GM12892 (cell line): Measurements from ENCODE around the gene SAP30BP.

Experiments used
- POLR2A ChIP-seq: IDR thresholded peaks from 2 replicates; pipeline ENCODE4 v1.6.1; 2011; ENCODE audit warnings: low read depth, low read length, control low read depth
- POLR2AphosphoS5 ChIP-seq: IDR thresholded peaks from 2 replicates; pipeline ENCODE4 v1.6.1; 2011; ENCODE audit warnings: low read depth, low read length, control low read depth
- TAF1 ChIP-seq: IDR thresholded peaks from 2 replicates; pipeline ENCODE4 v1.6.1; 2011; ENCODE audit warnings: low read depth, mild to moderate bottlenecking, control low read depth, low read length, borderline replicate concordance

DNA sequence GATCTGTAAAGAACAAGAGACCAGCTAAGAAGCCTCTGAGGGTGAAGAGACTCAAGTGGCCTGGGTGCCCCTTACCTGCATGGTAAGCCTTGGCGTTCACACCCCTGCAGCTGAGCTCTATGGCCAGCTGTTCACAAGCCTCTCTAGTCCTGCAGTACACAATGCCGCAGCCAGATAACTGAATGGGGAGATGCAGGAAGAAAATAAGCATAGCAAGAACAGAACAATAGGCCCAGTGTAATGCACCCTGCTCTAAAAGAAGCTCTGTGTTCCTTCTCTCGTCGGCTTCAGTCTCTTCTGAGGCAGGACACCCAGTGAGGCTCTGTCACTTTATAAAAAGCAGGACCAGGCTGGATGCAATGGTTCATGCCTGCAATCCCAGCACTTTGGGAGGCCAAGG is 5.6 kb upstream of the SAP30BP start:
- TF ChIP-seq POLR2AphosphoS5 (no peak), POLR2A (no peak), TAF1 (no peak)
